ENCODE results near the gene WDR82.

WDR82 gene

DNA sequence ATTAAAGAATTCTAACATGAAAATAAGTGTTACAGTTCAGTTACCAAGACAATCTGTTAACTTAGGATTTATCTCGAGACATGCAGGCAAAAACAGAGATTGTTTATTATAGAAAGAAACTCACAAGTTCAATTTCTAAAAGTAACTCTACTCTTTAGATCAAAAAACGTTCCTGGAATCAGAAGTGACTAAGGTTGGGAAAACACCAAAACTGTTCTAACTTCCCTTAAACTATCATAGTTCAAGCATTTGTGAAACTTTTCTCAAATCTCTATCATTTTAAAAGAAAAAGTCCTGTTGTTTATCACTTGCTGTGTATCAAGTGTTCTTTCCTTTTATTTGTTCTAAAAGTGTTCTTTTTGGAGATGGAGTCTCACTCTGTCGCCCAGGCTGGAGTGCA, 8.7 kb downstream of the WDR82 start:
- in situ Hi-C loops (cut with MboI; ENCODE audit: low pct_unique_long_range_greater_than_20kb, low sequenced_read_pairs, unreplicated experiment), result no loop called here
- DNase-seq (ENCODE audit: low spot score), result no peak
- TF ChIP-seq CTCF (IDR thresholded peaks at IDR 0.05; ENCODE audit: extremely low read depth, insufficient read depth, missing control alignments), result no peak

- DNase-seq (ENCODE audit: low spot score), result no peak
- TF ChIP-seq CTCF (IDR thresholded peaks at IDR 0.05; ENCODE audit: extremely low read depth, insufficient read depth, missing control alignments), result no peak
- in situ Hi-C loops (cut with MboI; ENCODE audit: low pct_unique_long_range_greater_than_20kb, low sequenced_read_pairs, unreplicated experiment), result no loop called here
These were observed 10.4 kb downstream of the WDR82 start for GRCh38 chr3:52268036-52268435.

DNA sequence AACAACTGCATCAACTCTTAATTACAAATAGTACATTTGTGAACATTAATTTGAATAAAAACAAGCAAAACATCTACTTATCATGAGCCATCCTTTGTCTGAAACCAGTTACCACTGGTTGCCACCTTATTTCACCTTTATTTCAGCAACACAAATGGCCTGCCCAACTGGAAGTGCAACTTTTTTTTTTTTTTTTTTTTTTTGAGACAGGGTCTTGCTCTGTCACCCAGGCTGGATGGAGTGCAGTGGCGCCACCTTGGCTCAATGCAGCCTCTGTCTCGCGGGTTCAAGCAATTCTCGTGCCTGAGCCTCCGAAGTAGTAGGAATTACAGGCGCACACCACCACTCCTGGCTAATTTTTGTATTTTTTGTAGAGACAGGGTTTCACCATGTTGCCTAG, 13.1 kb downstream of the WDR82 start:
- DNase-seq (ENCODE audit: low spot score), result no peak
- no peak for TF ChIP-seq CTCF (IDR thresholded peaks at IDR 0.05; ENCODE audit: extremely low read depth, insufficient read depth, missing control alignments)
- in situ Hi-C loops (cut with MboI; ENCODE audit: low pct_unique_long_range_greater_than_20kb, low sequenced_read_pairs, unreplicated experiment), result no loop called here

- no peak for TF ChIP-seq CTCF (IDR thresholded peaks at IDR 0.05; ENCODE audit: extremely low read depth, insufficient read depth, missing control alignments)
- in situ Hi-C loops (cut with MboI; ENCODE audit: low pct_unique_long_range_greater_than_20kb, low sequenced_read_pairs, unreplicated experiment), result no loop called here
- no peak for DNase-seq (ENCODE audit: low spot score)
These were observed 16.0 kb downstream of the WDR82 start for GRCh38 chr3:52262447-52262846.

- DNase-seq (ENCODE audit: low spot score), result no peak
- no peak for TF ChIP-seq CTCF (IDR thresholded peaks at IDR 0.05; ENCODE audit: extremely low read depth, insufficient read depth, missing control alignments)
- in situ Hi-C loops (cut with MboI; ENCODE audit: low pct_unique_long_range_greater_than_20kb, low sequenced_read_pairs, unreplicated experiment), result no loop called here
These were observed 19.0 kb downstream of the WDR82 start for GRCh38 chr3:52259448-52259847.

DNA sequence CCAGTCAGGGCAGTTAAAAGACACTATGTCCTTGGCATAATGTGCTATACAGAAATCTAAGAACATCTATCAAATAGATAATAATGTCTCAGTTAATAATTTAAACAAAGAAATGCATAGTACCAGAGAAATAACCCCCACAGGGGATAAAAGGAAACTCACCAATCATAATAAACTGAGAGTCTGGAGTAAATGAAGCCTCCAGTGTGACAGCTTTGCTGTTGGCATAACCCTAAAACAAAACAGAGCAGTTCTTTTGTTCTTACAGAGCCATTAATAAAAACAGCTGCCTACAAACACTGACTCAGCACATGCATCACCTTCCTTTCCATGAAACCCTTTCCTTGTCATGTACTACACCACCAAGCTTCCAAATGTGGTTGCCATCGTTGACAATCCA, 19.4 kb downstream of the WDR82 start:
- TF ChIP-seq CTCF (IDR thresholded peaks at IDR 0.05; ENCODE audit: extremely low read depth, insufficient read depth, missing control alignments), result no peak
- in situ Hi-C loops (cut with MboI; ENCODE audit: low pct_unique_long_range_greater_than_20kb, low sequenced_read_pairs, unreplicated experiment), result no loop called here
- DNase-seq (ENCODE audit: low spot score), result no peak

DNA sequence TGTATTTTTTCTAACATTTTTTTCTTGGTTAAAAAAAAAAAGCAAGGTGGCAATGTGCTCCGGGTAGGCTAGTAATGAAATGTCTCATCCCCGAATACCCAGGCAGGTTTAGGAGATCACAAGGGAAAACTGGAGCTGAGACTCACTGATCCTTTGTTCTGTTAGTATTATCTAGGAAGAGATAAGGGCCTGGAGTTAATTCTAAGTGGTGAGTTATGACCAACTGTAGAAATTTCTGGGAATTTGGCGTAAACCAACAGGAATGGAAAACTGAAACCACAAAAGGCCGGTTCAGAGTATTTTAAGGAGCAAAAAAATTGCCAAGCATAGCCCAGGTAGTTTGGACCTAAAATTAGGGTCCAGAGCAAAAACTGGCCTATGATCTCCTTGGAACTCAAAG, 20.5 kb downstream of the WDR82 start:
- in situ Hi-C loops (cut with MboI; ENCODE audit: low pct_unique_long_range_greater_than_20kb, low sequenced_read_pairs, unreplicated experiment), result no loop called here
- no peak for DNase-seq (ENCODE audit: low spot score)
- no peak for TF ChIP-seq CTCF (IDR thresholded peaks at IDR 0.05; ENCODE audit: extremely low read depth, insufficient read depth, missing control alignments)

Data from GM13977 (cell line).